Activated CD8-positive, alpha-beta memory T cell treated with anti-CD3 and anti-CD28 coated beads, Interleukin-2, amount 50 U/mL, for 1 hour (primary cell): ENCODE measurements around the gene UNC13D.

Experiments used
- DNase-seq: peaks from one replicate; pipeline ENCODE4 v3.0.0-alpha.2; 2020; ENCODE audit errors: extremely low read depth

UNC13D gene

DNA sequence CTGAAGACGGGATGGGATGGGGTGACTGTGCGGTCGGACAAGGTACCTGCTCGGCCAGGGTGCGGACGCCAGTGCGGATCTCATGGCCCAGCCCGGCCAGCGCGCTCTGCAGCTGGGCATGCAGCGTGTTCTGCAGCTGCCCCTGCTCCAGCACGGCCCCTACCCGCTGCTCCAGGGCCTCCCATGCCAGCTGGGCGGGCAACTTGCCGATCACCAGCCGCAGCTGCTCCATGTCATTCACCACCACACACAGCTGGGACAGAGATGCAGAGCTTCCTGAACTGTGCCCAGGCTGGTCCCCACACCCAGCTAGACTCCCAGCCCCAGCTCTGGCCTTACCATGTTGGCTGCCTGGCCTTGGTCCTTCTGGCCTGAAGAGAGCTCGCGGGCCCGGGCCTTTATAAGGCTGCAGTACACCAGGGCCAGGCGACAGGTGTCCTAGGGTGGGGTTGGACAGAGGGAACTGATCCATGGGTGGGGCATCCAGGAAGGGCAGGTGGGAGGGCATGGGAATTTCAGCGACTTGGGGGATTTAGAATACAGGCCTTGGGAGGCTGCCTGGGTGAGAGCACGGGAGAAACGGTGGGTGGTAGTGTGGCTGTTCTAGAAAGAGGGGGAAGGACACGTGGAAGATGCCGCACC is 9.8 kb downstream of the UNC13D start:
- no peak for DNase-seq

DNA sequence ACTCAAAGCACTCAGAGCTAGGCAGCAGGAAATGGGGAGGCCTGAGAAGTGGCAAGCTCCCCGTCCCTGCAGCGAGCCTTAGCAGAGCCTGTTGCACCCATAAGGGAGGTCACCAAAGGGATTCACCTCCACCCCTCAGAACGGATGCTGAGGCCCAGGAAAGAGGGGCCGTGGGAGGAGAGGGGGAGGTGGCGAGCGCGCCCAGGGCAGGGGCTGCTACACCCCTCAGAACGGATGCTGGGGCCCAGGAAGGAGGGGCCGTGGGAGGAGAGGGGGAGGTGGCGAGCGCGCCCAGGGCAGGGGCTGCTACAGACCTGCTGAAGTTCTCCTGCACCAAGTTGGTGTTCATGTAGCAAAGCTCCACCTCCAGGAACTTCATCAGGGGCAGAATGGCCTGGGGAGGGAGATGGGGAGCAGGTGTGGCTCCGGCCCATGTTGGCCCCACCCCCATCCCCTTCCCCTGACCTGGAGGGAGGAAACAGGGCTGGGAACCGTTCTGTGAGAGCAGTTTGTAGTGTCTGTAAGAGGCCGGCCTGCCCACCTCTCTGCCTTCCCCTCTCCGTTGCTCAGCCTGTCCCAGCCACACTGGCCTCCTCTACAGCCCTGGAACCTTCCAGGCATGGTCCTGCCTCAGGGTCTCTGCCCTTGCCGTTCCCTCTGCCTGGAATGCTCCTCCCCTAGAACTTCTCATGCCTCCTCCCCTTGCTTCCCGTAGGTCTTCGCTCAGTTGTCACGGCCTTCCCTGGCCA is 11.4 kb downstream of the UNC13D start:
- no peak for DNase-seq

DNA sequence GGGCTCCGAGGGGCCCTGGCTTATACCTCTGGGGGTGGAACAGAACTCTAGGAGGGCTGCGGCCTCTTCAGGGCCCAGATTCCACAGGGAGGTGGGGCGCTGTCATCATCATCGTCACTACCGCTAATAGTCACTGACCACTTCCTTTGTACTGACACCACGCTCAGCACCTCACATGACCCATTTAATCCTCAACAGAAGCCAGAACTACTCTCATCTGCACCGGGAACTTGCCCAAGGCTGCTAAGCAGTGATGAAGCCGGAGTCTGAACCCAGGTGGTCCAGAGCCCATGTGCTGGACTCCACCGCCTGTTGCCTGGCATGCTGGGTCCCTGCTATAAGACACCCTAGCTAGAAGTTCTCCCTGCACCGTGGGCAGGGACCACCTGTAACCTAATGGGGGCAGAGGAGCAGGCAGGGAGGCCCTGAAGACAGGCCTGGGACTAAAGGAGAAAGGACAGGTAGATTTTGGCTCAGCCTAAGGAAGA is 12.0 kb downstream of the UNC13D start:
- DNase-seq: no peak

DNA sequence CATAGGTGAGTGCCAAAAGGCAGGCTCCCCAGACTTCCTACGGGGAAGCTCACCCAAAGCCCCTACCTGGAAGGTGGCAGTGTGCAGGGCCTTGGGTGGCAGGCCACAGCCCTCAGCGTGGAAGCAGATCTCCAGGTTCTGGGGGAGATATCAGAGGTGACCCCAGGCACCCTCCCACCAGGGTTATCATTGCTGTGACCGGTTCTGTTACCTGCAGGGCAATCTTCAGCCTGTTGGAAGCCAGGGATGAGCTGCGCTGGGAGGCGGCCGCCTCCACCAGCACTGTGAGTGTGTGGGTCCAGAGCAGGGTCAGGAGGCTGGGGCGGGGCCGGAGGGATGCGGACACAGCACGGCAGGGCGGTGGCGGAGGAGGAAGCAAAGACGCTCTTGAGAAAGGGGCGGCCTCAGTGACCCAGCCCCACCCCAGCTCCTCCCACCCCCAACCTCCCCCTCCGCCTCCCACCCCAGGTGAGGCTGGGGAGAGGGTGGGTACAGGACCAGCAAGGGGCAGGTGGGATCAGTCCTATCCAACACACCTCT is 13.1 kb downstream of the UNC13D start:
- no peak for DNase-seq

DNA sequence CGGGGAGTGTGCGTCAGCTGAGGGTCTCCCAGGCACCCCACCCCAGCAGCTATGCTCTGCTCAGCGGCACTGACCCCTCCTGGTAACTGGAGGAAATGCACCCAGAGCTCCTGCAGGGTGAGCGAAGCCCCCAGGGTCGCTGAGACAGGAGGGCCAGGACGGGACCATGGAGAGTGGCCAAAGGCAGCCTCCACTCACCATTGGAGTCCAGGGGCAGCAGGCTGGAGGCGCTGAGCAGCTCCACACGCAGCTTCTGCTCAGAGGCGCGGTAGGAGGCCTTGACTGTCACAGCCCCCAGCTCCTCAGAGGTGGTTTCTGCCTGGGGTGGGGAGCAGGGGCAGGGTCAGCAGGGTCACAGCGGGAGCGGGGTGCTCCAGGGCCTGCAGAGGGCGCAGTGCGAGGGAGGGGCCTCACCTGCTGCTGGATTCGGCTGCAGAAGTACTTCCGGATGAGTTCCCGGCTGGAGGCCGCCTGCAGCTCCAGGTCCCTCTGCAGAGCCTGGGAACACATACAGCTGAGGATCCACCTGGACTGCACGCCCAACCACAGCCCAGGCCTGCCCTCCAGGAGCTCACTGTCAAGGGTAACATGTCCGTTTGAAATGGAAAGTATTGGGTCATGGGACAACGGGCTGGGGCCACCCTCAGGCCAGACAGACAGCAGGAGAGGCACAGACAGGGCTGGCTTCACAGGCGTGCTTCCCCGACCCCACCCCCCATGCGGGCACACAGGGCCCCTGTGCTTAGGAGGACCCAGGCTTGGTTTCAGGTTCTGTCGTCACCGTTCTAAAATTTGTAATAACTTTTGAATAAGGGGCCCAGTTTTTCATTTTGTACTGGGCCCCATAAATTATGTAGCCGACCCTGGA is 13.8 kb downstream of the UNC13D start:
- no peak for DNase-seq

DNA sequence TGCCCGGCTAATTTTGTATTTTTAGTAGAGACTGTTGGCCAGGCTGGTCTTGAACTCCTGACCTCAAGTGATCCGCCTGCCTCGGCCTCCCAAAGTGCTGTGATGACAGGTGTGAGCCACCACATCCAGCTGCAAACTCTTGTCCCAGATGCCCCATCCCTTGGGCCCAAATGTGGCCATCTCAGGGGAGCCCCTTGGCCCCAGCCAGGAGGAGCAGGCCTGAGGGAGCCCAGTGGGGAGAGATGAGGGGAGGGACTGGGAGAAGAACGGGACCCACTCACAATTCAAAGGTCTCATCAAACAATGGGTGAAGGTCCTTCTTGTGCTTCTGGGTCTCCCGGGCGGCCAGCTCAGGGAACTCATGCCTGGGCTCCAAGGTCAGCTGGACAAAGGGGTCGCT is 14.5 kb downstream of the UNC13D start:
- no peak for DNase-seq

DNA sequence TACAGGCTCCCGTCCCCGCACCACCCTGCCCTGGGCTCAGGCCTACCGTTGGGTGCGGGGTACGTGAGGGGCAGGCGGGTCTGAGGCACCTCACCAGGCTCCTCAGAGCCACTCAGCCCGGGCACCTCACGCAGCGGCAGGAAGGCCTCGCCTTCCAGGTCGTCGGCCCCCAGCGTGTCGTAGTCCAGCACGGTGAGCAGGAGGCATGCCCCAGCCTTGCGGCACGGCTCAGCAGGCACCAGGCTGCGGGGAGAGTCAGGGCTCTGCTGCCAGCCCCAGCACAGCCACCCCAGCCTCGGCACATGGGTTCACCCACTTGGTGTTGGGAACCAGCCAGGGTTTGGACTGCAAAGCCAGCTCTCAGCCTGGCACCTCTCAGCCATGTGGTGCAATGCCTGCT is 15.5 kb downstream of the UNC13D start:
- no peak for DNase-seq

DNA sequence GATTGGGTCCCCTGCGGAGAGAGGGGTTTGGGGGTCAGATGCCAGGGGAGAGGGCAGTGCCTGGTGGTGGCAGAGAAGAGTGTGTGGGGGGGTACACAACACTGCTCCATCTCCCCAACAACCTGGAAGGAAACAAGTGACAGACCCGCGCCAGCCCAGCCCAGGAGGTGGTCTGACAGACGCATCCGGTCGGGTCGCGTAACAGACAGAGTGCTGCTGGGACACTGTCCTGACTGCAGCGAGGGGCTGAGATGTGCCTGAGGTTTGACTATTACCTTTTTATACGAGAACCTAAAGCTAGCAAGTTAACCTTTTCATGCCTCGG is 16.2 kb downstream of the UNC13D start:
- DNase-seq: no peak

DNA sequence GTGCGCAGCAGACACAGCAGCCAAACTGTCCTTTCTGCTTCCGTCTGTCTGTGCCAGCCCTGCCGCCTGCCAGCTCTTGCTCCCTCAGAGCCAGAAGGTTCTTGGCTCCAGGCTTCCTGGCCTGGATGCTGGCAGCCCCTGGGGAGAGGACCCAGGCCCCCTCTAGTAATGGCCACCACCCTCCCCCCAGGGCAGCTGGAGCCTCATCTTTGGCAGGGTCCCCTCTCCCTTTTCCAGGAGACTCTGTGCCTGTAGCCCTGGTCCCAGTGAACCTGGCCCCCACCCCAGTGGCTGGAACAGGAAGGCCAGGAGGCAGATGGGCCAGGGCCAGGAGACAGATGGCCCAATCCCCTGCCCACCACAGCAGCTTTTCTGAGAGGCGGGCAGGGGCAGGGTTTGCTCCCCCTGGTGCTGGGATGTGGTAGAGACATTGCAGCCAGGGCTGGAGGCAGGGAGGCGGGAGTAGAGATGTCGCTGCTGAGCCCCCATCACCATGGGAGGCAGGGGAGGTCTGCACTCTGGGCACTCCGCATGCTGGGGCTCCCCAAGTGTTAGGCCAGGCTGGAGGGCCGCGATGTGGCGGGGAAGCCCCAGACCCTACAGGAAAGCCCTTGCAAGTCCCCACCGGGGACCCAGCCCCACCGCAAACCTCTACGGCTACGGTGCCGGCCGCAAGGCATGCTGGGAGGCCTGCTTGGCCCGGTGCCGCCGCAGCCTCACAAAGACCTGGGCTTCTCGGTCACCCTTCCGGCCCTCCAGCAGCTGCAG is 16.7 kb downstream of the UNC13D start:
- DNase-seq: peak; percentile 26

DNA sequence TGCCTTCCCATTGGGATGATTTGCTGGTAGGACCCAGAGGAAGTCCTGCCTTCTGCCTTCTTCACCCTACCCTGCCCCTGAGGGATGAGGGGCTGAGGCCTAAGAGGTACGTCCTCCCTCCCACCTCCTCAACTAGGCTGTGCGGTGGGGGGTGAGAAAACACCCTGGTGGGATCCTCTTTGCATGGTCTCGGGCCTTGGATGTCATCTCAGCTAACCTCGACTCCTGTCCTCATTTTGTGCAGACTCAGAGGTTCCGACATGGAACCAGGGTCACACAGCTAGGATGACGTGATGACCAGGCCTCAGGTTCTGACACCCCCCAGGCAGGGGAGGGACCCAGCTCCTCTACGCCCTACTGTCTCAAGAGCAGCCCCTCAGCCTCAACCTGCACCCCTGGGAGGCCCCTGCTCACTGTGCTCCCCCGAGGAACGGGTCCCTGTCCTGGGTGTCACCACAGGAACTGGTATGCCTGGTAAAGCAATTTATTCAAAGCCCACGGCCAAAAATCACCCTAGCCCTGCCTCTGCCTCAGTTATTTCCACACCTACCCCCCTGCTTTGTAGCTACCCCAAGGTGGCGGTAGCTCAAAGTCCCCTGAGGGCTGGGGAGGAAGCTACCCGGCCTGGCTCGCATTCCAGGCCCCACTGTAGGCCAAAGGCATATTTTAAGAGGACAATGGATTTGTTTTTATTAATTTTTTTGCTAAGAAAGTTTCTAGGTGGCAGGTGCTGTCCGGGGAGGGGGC is 17.5 kb downstream of the UNC13D start:
- no peak for DNase-seq

DNA sequence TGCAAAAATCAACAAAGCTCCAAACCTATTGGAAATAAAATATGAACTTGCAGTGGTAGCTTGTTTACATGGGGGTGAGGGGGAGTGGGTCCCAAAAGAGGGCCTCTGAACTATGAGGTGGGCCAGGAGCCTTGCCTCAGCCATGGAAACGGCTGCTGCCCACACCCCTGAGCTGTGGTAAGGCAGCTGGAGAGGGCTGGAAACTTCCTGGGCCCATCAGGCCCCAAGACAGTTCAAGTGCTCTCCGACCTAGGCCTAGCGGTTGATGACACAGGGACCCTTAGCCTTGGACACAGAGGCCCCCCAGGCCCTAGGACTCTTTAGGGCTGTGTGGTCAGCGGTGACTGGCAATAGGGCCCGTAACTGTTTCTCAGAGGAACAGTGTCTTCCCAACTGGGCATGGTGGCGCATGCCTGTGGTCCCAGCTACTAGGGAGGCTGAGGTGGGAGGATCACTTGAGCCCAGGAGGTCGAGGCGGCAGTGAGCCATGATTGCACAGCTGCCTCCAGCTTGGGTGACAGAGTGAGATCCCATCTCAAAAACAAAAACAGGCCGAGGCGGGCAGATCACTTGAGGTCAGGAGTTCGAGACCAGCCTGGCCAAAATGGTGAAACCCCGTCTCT is 18.3 kb downstream of the UNC13D start:
- no peak for DNase-seq

DNA sequence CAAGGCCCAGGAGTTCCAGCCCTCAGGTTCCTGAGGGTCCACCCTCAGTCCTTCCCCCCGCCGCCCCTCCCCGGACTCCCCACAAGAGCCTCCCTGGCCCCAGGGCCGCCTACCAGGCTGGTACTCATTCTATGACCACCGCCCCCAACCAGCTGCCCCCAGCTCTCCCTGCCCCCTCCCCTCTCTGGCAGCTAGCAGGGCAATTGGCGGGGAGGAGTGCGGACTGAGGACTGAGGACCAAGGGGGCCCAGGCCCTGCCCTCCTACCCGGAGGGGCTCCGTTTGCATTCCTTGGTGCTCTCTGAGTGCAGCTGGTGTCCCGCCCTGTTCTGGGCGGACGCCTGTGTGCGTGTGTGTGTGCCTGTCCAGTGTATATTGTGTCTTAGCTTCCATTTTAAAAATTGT is 19.1 kb downstream of the UNC13D start:
- DNase-seq: no peak

DNA sequence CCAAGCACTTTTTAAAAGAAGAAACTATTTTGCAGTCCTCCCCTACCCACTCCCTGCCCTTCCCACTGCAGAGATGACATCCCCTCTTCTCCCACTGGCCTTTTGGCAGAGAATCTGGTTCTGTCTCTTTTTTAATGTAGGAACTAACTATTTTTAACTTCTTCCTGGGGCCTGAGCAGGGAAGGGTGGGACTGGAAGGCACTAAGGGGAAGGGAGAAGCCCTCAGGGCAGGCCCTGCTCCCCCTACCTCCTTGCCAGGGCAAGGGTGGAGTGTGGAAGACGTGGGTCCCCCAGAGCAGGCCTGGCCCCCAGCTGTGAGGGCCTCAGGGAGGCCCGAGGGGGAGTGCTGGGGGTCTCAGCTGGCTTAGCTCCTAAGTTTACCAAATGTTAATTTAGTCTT is 19.5 kb downstream of the UNC13D start:
- no peak for DNase-seq

DNA sequence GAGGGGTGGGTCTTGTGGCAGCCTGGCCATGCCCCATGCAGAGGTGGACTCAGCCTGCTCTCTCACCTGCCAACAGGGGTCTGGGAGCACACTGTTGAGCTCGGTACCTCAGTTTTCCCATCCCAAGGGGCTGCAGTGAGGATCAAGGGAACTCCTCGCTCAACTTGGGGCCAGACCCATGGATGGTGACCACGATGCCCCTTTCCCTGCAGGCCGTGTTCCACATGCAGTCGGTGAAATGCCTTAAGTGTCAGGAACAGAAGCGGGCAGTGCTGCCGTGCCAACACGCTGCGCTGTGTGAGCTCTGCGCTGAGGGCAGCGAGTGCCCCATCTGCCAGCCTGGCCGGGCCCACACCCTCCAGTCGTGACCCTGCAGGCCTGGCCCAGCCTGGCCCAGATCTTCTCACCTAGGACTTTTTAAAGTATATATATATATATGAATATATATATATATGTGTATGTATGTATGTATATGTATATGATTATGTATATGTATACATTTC is 20.1 kb downstream of the UNC13D start:
- no peak for DNase-seq

DNA sequence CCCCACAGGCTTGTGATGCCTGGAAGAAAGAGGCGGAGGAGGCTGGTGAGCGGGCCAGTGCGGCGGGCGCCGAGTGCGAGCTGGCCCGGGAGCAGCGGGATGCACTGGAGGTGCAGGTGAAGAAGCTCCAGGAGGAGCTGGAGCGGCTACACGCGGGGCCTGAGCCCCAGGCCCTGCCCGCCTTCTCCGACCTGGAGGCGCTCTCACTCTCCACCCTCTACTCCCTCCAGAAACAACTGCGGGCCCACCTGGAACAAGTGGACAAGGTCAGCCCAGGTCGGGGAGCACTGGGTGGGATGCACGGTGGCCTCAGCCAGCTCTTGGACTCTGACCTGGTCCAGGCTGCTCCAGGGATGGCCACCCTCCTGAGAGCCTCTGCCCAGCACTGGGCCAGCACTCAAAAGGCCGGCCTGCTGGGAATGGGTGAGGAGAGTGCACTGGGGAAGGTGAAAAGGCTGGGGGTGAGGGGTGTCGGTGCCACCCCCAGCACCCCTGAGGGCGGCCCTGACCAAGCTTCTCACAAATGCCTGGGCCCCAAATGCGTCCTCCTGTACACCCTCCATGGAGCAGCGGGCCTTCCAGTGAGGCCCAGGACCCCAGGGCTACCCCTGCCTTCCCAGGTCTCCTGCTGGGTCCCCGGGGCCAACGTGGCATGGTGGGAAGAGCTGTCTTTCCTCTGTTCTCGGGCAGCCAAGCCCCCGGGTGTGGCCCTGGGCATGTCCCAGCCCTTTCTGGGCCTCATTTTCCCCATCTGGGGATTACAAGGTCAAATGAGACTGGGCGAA is 20.8 kb downstream of the UNC13D start:
- no peak for DNase-seq

DNA sequence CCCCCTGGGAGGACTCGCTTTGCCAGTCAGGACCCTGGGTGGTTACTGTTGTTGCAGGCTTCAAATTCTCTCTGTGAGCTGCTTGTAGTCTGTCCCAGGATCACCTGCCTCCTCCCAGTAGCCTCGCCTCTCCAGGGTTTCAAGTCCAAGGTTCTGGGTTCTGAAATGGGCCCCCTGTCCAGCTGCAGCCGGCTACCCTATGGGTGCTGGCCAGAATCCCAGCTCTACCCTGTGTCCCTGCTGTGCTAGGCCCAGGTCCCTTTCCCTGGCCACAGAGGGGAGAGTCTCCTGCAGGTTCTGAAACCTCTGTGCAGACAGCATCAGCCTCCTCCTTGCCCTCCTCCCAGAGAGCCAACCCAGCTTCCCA is 21.4 kb downstream of the UNC13D start:
- DNase-seq: no peak

DNA sequence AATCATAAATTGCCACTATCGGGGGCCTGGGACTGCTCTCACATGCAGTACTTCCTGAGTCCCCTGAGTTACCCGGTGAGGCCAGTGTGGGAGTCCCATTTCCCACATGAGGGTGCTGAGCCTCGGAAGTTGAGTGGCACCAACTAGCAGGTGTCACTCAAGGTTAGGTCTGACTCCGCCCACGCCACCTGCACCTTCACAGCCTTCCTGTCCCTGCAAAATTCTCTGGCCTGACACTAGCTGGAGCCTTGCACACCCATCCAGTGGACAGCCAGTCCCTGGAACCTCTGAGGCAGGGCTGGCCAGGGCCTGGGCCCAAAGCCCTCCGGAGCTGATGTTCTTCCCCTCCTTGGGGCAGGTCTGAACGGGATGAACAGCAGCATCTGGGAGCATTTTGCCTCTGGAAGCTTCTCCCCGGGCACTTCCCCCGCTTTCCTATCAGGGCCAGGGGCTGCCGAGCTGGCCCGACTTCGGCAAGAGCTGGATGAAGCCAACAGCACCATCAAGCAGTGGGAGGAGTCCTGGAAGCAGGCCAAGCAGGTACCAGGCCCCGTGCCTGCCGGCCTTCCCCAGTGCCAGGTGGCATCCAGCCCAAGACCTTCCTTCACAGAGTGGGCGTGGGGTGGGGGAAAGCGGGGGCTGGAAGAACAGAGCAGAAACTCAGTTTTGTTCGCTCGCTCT is 21.9 kb downstream of the UNC13D start:
- DNase-seq: no peak

DNA sequence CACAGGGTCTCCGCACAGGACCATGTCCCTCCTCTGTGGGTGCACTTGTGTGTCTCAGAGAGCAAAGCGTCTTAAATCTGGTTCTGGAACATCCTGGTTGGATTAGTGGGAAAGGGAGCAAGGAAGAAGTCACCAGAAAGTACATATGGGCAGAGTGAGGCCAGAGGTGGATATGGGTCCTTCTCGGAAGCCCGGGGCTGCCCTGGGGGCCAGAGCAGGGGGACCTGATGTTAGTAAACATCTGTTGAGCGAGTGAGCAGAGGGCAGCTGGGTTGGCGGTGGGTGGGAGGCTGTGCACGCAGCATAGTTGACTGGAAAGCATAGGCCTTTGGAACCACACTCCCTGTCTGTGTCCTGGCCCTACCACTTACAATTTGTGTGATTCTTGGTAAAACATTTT is 22.7 kb downstream of the UNC13D start:
- no peak for DNase-seq
